H1 (cell line): ENCODE measurements around the gene CACNA1D. TPM values are rescaled to one million over a fixed set of nuclear protein-coding genes. Genes with fewer than 3 reads are reported as not detected.

Source experiments
- CTCF ChIA-PET: fragments of 300-600 bp; sonication (Branson Sonifier 250); formaldehyde crosslinking; loops from one replicate; lab custom pipeline; 2021; ENCODE audit not compliant: partially characterized antibody; lab: Charles Lee
- POLR2A ChIA-PET: fragments of 300-600 bp; sonication (Branson Sonifier 250); formaldehyde crosslinking; loops from one replicate; lab custom pipeline; 2021; ENCODE audit warnings: inconsistent platforms; ENCODE audit not compliant: partially characterized antibody; lab: Charles Lee
- DNase-seq, 2 experiments: peaks; one replicate each; pipeline versions ENCODE4 v3.0.0 to v3.0.0-alpha.2; 2010 to 2022; ENCODE audit warnings: low spot score in 2 of 2, low read depth in 1 of 2, mixed read lengths in 1 of 2
- FAIRE-seq: peaks from 2 replicates; lab custom pipeline; 2011; peaks lifted over from hg19 to GRCh38; lab: Jason Lieb, UNC
- H2AFZ ChIP-seq: 2 replicates; pipeline ENCODE4 v1.8.1; 2012; ENCODE audit warnings: low read length, inconsistent platforms
- H2AK5ac ChIP-seq: 2 replicates; pipeline ENCODE4 v1.6.1; 2013; ENCODE audit warnings: low read depth, low read length
- H2BK120ac ChIP-seq: replicated peaks from 2 replicates; pipeline ENCODE3; 2013; ENCODE audit warnings: low read depth, low read length, inconsistent platforms
- H2BK12ac ChIP-seq: 2 replicates; pipeline ENCODE4 v1.6.1; 2013; ENCODE audit warnings: low read depth, low read length
- H2BK15ac ChIP-seq: 2 replicates; pipeline ENCODE4 v1.6.1; 2013; ENCODE audit warnings: low read length
- H2BK20ac ChIP-seq: 2 replicates; pipeline ENCODE4 v1.6.1; 2013; ENCODE audit warnings: low read length
- H2BK5ac ChIP-seq: 2 replicates; pipeline ENCODE4 v1.6.1; 2013; ENCODE audit warnings: low read depth, low read length
- H3K14ac ChIP-seq: 2 replicates; pipeline ENCODE4 v1.6.1; 2013; ENCODE audit warnings: inconsistent platforms; ENCODE audit not compliant: insufficient read length
- H3K18ac ChIP-seq: 2 replicates; pipeline ENCODE4 v1.6.1; 2013; ENCODE audit warnings: low read length; ENCODE audit errors: extremely low read depth
- H3K23ac ChIP-seq: 2 replicates; pipeline ENCODE4 v1.6.1; 2013; ENCODE audit warnings: inconsistent platforms; ENCODE audit not compliant: insufficient read length
- H3K23me2 ChIP-seq: 2 replicates; pipeline ENCODE4 v1.6.1; 2013; ENCODE audit warnings: low read depth, low read length
- H3K27ac ChIP-seq: 2 replicates; pipeline ENCODE4 v1.6.1; 2011; ENCODE audit warnings: low read depth, low read length, inconsistent platforms
- H3K27me3 ChIP-seq, 4 experiments: replicated peaks in 1 of 4; 1 replicate in 1 of 4; 2 replicates in 3 of 4; pipeline versions ENCODE4 v1.6.1 to v1.8.1; 2011 to 2013; ENCODE audit warnings: low read length in 3 of 4, mild to moderate bottlenecking in 3 of 4, inconsistent platforms in 2 of 4, mixed read lengths in 2 of 4, moderate library complexity in 1 of 4; ENCODE audit not compliant: control insufficient read depth in 3 of 4, insufficient read depth in 3 of 4; ENCODE audit errors: extremely low read depth in 1 of 4
- H3K36me3 ChIP-seq, 4 experiments: 2 replicates each; pipeline versions ENCODE4 v1.6.1 to v1.8.1; 2011 to 2013; ENCODE audit warnings: mild to moderate bottlenecking in 4 of 4, low read length in 3 of 4, moderate library complexity in 2 of 4, control low read depth in 1 of 4, inconsistent platforms in 1 of 4; ENCODE audit not compliant: insufficient read depth in 4 of 4, control insufficient read depth in 2 of 4
- H3K4ac ChIP-seq: replicated peaks from 2 replicates; pipeline ENCODE3; 2013; ENCODE audit warnings: low read length, low read depth, mixed read lengths, inconsistent platforms; ENCODE audit not compliant: insufficient read length
- H3K4me1 ChIP-seq, 4 experiments: replicated peaks in 1 of 4; 1 replicate in 1 of 4; 2 replicates in 3 of 4; pipeline versions ENCODE4 v1.6.1 to v1.8.1; 2011 to 2013; ENCODE audit warnings: low read length in 3 of 4, inconsistent platforms in 2 of 4, mixed read lengths in 1 of 4; ENCODE audit not compliant: insufficient read depth in 4 of 4, control insufficient read depth in 3 of 4
- H3K4me2 ChIP-seq, 2 experiments: 2 replicates each; pipeline versions ENCODE4 v1.6.1 to v1.8.1; 2011 to 2013; ENCODE audit warnings: low read depth in 2 of 2, low read length in 2 of 2, control low read depth in 1 of 2, inconsistent platforms in 1 of 2, mild to moderate bottlenecking in 1 of 2; ENCODE audit not compliant: insufficient read depth in 1 of 2
- H3K4me3 ChIP-seq, 4 experiments: fragments of 200-600, 300-600 bp in 1 of 4; sonication (generic), shearing (Covaris generic), sonication (Bioruptor Twin) in 1 of 4; 2 replicates each; pipeline versions ENCODE4 v1.5.1 to v1.8.1; 2011 to 2016; ENCODE audit warnings: low read length in 4 of 4, low read depth in 3 of 4, control low read depth in 2 of 4, inconsistent platforms in 2 of 4, mild to moderate bottlenecking in 2 of 4, mixed read lengths in 1 of 4, moderate library complexity in 1 of 4; ENCODE audit not compliant: insufficient read depth in 2 of 4; ENCODE audit errors: extremely low read depth in 1 of 4
- H3K56ac ChIP-seq: replicated peaks from 2 replicates; pipeline ENCODE3; 2013; ENCODE audit warnings: low read depth, mild to moderate bottlenecking, mixed read lengths, low read length, inconsistent platforms; ENCODE audit not compliant: insufficient read length
- H3K79me1 ChIP-seq: 2 replicates; pipeline ENCODE4 v1.6.1; 2013; ENCODE audit warnings: low read depth, low read length, control low read depth
- H3K79me2 ChIP-seq, 2 experiments: 2 replicates each; pipeline versions ENCODE4 v1.6.1 to v1.8.1; 2012 to 2013; ENCODE audit warnings: low read length in 2 of 2, mild to moderate bottlenecking in 2 of 2, inconsistent platforms in 1 of 2; ENCODE audit not compliant: insufficient read depth in 2 of 2, control insufficient read depth in 1 of 2
- H3K9ac ChIP-seq, 4 experiments: replicated peaks in 1 of 4; 1 replicate in 1 of 4; 2 replicates in 3 of 4; pipeline versions ENCODE4 v1.6.1 to v1.8.1; 2011 to 2013; ENCODE audit warnings: low read depth in 3 of 4, low read length in 3 of 4, control low read depth in 2 of 4, mild to moderate bottlenecking in 2 of 4, moderate library complexity in 2 of 4, inconsistent platforms in 1 of 4; ENCODE audit errors: extremely low read depth in 1 of 4
- H3K9me3 ChIP-seq, 2 experiments: 2 replicates each; pipeline versions ENCODE4 v1.6.1 to v1.8.1; 2012 to 2013; ENCODE audit warnings: mild to moderate bottlenecking in 2 of 2, moderate library complexity in 2 of 2, control low read depth in 1 of 2, inconsistent platforms in 1 of 2, low read depth in 1 of 2, low read length in 1 of 2, mixed read lengths in 1 of 2; ENCODE audit not compliant: insufficient read depth in 2 of 2
- H4K20me1 ChIP-seq, 2 experiments: replicated peaks in 1 of 2; 2 replicates each; pipeline versions ENCODE3 to v1.8.1; 2011 to 2013; ENCODE audit warnings: inconsistent platforms in 2 of 2, low read length in 2 of 2, mild to moderate bottlenecking in 1 of 2; ENCODE audit not compliant: insufficient read depth in 2 of 2, control insufficient read depth in 1 of 2
- H4K5ac ChIP-seq: 2 replicates; pipeline ENCODE4 v1.6.1; 2013; ENCODE audit warnings: low read length, low read depth, mixed read lengths, inconsistent platforms; ENCODE audit not compliant: insufficient read length
- H4K8ac ChIP-seq: 2 replicates; pipeline ENCODE4 v1.8.0; 2013; ENCODE audit warnings: mild to moderate bottlenecking, moderate library complexity, low read length, inconsistent platforms; ENCODE audit not compliant: insufficient read depth; ENCODE audit errors: extremely low read depth
- H4K91ac ChIP-seq: replicated peaks from 2 replicates; pipeline ENCODE3; 2013; ENCODE audit warnings: low read length, mixed read lengths, inconsistent platforms; ENCODE audit not compliant: insufficient read length
- CHD2 ChIP-seq: IDR thresholded peaks from 2 replicates; pipeline ENCODE4 v1.6.1; 2012; ENCODE audit warnings: low read length, improper control_type of control experiment
- EZH2 ChIP-seq: fragments of 200-600 bp; sonication (generic); IDR thresholded peaks from 2 replicates; pipeline ENCODE4 v1.7.1; 2012; ENCODE audit warnings: low read depth, mild to moderate bottlenecking, moderate library complexity, low read length, inconsistent platforms; ENCODE audit not compliant: severe bottlenecking
- WGBS, 2 experiments: shearing (Covaris generic) in 1 of 2; methylation state at CpG; one replicate each; pipeline versions ENCODE4 v1.1.6 to v1.1.7; 2013 to 2015; ENCODE audit warnings: low lambda C conversion rate in 2 of 2, mixed read lengths in 2 of 2, inconsistent platforms in 1 of 2, low coverage in 1 of 2, missing lambda C conversion rate in 1 of 2; ENCODE audit not compliant: insufficient replicate concordance in 2 of 2, insufficient coverage in 1 of 2, insufficient read length in 1 of 2; ENCODE audit errors: extremely low coverage in 1 of 2, missing lambda C conversion rate in 1 of 2; 5-methylcytosine and 5-hydroxymethylcytosine counted together
- polyA plus RNA-seq, 7 experiments: library from polyadenylated mRNA; depleted of rRNA in 3 of 7; stranded (reverse) in 5 of 7; unstranded in 2 of 7; fragments of >200 nt in 5 of 7; fragments of 200-250 nt in 2 of 7; gene quantifications; 1 replicate in 5 of 7; 2 replicates in 1 of 7; 4 replicates in 1 of 7; pipeline versions ENCODE4 v1.2.1 to v1.2.3, GENCODE V29; 2011 to 2013; ENCODE audit warnings: missing spikeins in 2 of 7, mixed read lengths in 2 of 7
- total RNA-seq: library from RNA; stranded (reverse); fragmentation: NEBNext Ultra II Directional; extraction: Animal tissue kit (Norgen Biotek cat#: 25700); gene quantifications from 2 replicates; pipeline ENCODE4 v1.2.1, GENCODE V29; 2021

CACNA1D gene
- total and polyA plus RNA-seq, 2 of the 8 experiments (the other 6 are each of a cell fraction or from before 2014, with no cell fraction given) = 2.0 to 2.9 TPM

GRCh38 chr3:53694666-53695323 lies 200.4 kb downstream of the CACNA1D start:
- Histone ChIP-seq H3K27ac (no peak overlapping the region), H2AFZ (no peak overlapping the region)
- TF ChIP-seq EZH2 (no peak), CHD2 (no peak)

More at GRCh38 chr3:53694666-53695323, 200.4 kb downstream of the CACNA1D start:
- no peak overlapping the region for H2AK5ac ChIP-seq
- no peaks in the 10 kb centered on the region for H3K79me1 ChIP-seq
- H3K4ac ChIP-seq = no peak overlapping the region
- H3K9me3 ChIP-seq = no peaks in the 10 kb centered on the region
- no peak for FAIRE-seq
- no peak overlapping the region for H4K5ac ChIP-seq
- no peak overlapping the region for H3K9ac ChIP-seq
- H3K4me3 ChIP-seq = no peak overlapping the region
- H2BK5ac ChIP-seq = no peak overlapping the region
- no peaks in the 10 kb centered on the region for H4K20me1 ChIP-seq
- peak in 1 of 2 experiments; percentile 35 for DNase-seq
- H4K8ac ChIP-seq = no peak overlapping the region
- H3K23ac ChIP-seq = no peak overlapping the region
- 87% methylated on average over 15 of the region's 15 CpGs; no CpG with 5 or more reads in 1 of the 2 experiments for WGBS, 2 experiments
- no peaks in the 10 kb centered on the region for H3K79me2 ChIP-seq
- H3K18ac ChIP-seq = no peak overlapping the region
- no peak overlapping the region for H3K14ac ChIP-seq
- no peak overlapping the region for H4K91ac ChIP-seq
- H2BK120ac ChIP-seq = no peak overlapping the region
- no peaks in the 10 kb centered on the region for H3K27me3 ChIP-seq
- H3K4me1 ChIP-seq = peaks cover 0 to 3% (median 0%) of the 10 kb centered on the region in 4 experiments; a peak in 1 of 7 replicates
- CTCF ChIA-PET = no interaction called here
- POLR2A ChIA-PET = no interaction called here
- H2BK20ac ChIP-seq = no peak overlapping the region
- H3K56ac ChIP-seq = no peak overlapping the region
- H3K4me2 ChIP-seq = no peak overlapping the region
- no peak overlapping the region for H2BK15ac ChIP-seq
- H2BK12ac ChIP-seq = no peak overlapping the region
- no peaks in the 10 kb centered on the region for H3K36me3 ChIP-seq
- no peaks in the 10 kb centered on the region for H3K23me2 ChIP-seq
